Hepatocyte (in vitro differentiated cells): ENCODE measurements around the gene APLN. TPM values are rescaled to one million over a fixed set of nuclear protein-coding genes. Genes with fewer than 3 reads are reported as not detected.

ENCODE experiments used
- DNase-seq: peaks from one replicate; pipeline ENCODE4 v3.0.0-alpha.2; 2016; ENCODE audit warnings: low spot score
- H2AFZ ChIP-seq: fragments of 200-600 bp; sonication (generic); 2 replicates; pipeline ENCODE4 v1.6.0; 2016; ENCODE audit warnings: antibody characterized with exemption, mild to moderate bottlenecking
- H3K27ac ChIP-seq: fragments of 200-600 bp; sonication (generic); 2 replicates; pipeline ENCODE4 v1.5.1; 2016; ENCODE audit warnings: mild to moderate bottlenecking
- H3K27me3 ChIP-seq: fragments of 200-600 bp; sonication (generic); 2 replicates; pipeline ENCODE4 v1.6.1; 2016
- H3K36me3 ChIP-seq: fragments of 200-600 bp; sonication (generic); replicated peaks from 2 replicates; pipeline ENCODE4 v1.5.1; 2016; ENCODE audit warnings: low read depth; ENCODE audit not compliant: insufficient read depth
- H3K4me1 ChIP-seq: fragments of 200-600 bp; sonication (generic); 2 replicates; pipeline ENCODE4 v1.5.1; 2016; ENCODE audit warnings: mild to moderate bottlenecking, moderate library complexity; ENCODE audit not compliant: insufficient read depth
- H3K4me2 ChIP-seq: fragments of 200-600 bp; sonication (generic); 2 replicates; pipeline ENCODE4 v1.6.0; 2016
- H3K4me3 ChIP-seq: fragments of 200-600 bp; sonication (generic); 2 replicates; pipeline ENCODE4 v1.5.1; 2016; ENCODE audit warnings: mild to moderate bottlenecking
- H3K79me2 ChIP-seq: fragments of 200-600 bp; sonication (generic); 2 replicates; pipeline ENCODE4 v1.6.0; 2017; ENCODE audit warnings: mild to moderate bottlenecking
- H3K9me2 ChIP-seq: fragments of 200-600 bp; sonication (generic); replicated peaks from 2 replicates; pipeline ENCODE4 v1.6.0; 2017; ENCODE audit warnings: mild to moderate bottlenecking; ENCODE audit not compliant: insufficient read depth
- H3K9me3 ChIP-seq: fragments of 200-600 bp; sonication (generic); 2 replicates; pipeline ENCODE4 v1.5.1; 2016; ENCODE audit warnings: low read depth, mild to moderate bottlenecking
- H4K20me1 ChIP-seq: fragments of 200-600 bp; sonication (generic); 2 replicates; pipeline ENCODE4 v1.6.0; 2016; ENCODE audit warnings: mild to moderate bottlenecking; ENCODE audit not compliant: insufficient read depth, poor library complexity, severe bottlenecking
- CTCF ChIP-seq: fragments of 200-600 bp; sonication (generic); IDR thresholded peaks from 2 replicates; pipeline ENCODE4 v1.5.1; 2016; ENCODE audit warnings: antibody characterized with exemption, mild to moderate bottlenecking; ENCODE audit not compliant: poor library complexity
- EZH2 ChIP-seq: fragments of 200-600 bp; sonication (generic); IDR thresholded peaks from 2 replicates; pipeline ENCODE4 v1.6.1; 2016; ENCODE audit warnings: antibody characterized with exemption, mild to moderate bottlenecking, borderline replicate concordance
- EZH2phosphoT487 ChIP-seq: fragments of 200-600 bp; sonication (generic); IDR thresholded peaks from one replicate; pipeline ENCODE4 v1.6.1; 2018; ENCODE audit warnings: antibody characterized with exemption, mild to moderate bottlenecking, low read depth, moderate library complexity; ENCODE audit not compliant: unreplicated experiment, severe bottlenecking
- WGBS: methylation state at CpG from one replicate; pipeline ENCODE4 v1.1.6; 2016; ENCODE audit warnings: low lambda C conversion rate; ENCODE audit errors: missing lambda C conversion rate; 5-methylcytosine and 5-hydroxymethylcytosine counted together
- polyA plus RNA-seq: library from polyadenylated mRNA; unstranded; fragments of >200 nt; fragmentation: Nextera tagmentation; extraction: Ambion mirVana; gene quantifications from 2 replicates; pipeline ENCODE4 v1.2.1, GENCODE V29; 2016
- total RNA-seq: library from RNA; depleted of rRNA; stranded (reverse); fragments of >200 nt; gene quantifications from 2 replicates; pipeline ENCODE4 v1.2.3, GENCODE V29; 2014

Gene APLN
- total and polyA plus RNA-seq, 2 experiments from 2014 or later = 0.30 TPM

GRCh38 chrX:129626026-129626425 is 28.7 kb downstream of the APLN start:
- H3K9me2 ChIP-seq = no peaks in the 10 kb centered on the region
- H3K4me2 ChIP-seq = no peak overlapping the region
- H3K79me2 ChIP-seq = no peaks in the 10 kb centered on the region
- no peaks in the 10 kb centered on the region for H3K4me1 ChIP-seq
- 66% methylated on average over 3 of the region's 3 CpGs for WGBS
- H3K4me3 ChIP-seq = no peak overlapping the region
- no peak for TF ChIP-seq EZH2
- DNase-seq = no peak
- H3K36me3 ChIP-seq = no peaks in the 10 kb centered on the region
- no peaks in the 10 kb centered on the region for H3K27me3 ChIP-seq
- no peaks in the 10 kb centered on the region for H4K20me1 ChIP-seq
- no peaks in the 10 kb centered on the region for H3K9me3 ChIP-seq
- no peak overlapping the region for H2AFZ ChIP-seq
- H3K27ac ChIP-seq = no peak overlapping the region

DNA sequence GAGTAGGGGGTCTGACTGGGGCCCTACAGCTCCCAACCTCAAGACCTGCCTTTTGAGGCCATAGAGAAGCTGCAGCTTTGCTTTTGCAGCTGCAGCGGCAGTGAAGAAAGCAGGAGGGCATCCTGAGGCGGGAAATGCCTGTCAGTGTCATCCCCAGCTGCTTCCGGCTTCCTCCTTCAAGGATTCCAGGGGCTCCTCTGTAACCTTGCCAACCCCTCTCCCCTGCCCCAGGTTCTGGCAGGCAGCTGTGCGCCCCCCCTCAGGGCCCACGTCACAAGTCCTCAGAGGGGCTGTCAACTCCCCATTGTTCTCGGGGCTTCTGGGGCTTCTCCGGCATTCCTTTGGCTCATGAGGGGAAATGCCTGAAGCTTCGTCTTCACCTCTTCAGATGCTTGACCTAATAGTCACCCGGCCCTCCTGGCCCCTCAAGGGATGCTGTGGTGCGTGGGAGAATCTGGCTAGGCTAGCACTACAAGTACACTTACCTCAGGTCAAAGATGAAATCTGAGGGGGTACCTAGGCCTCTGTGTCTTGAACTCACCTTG is 31.9 kb downstream of the APLN start:
- 75% methylated on average over 10 of the region's 10 CpGs for WGBS
- DNase-seq = peak; percentile 17
- no peaks in the 10 kb centered on the region for H3K79me2 ChIP-seq

DNA sequence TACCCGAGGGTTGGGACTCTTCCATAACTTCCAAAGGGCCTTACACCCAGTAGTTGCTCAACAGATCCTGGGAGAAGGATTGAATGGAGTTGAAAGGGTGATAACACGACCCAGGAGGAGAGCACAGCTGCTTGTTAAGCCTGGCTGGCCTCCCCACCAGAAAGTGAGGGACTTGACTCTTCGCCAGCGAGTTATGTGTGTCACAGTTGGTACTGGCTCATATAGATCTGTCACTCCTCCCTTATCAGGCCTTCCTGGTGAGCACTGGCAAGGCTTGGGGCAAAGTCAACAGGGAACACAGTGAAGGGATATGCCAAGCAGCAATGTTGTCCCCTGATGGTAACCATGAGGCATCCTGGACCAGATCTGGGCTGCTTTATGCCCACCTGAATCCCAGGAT is 35.8 kb downstream of the APLN start:
- Histone ChIP-seq H3K4me2 (no peak overlapping the region), H3K9me3 (no peaks in the 10 kb centered on the region), H4K20me1 (no peaks in the 10 kb centered on the region), H3K4me1 (no peaks in the 10 kb centered on the region), H2AFZ (no peak overlapping the region), H3K27me3 (no peaks in the 10 kb centered on the region), H3K79me2 (no peaks in the 10 kb centered on the region), H3K27ac (no peak overlapping the region), H3K4me3 (no peak overlapping the region), H3K36me3 (no peaks in the 10 kb centered on the region), H3K9me2 (no peaks in the 10 kb centered on the region)
- WGBS = 63% methylated on average over 4 of the region's 4 CpGs
- no peak for DNase-seq
- no peak for TF ChIP-seq CTCF
- no peak for TF ChIP-seq EZH2
- TF ChIP-seq EZH2phosphoT487 = no peak

More for the DNA sequence above, 31.9 kb downstream of the APLN start:
- H3K9me3 ChIP-seq = no peaks in the 10 kb centered on the region
- no peak overlapping the region for H3K4me3 ChIP-seq
- H3K36me3 ChIP-seq = no peaks in the 10 kb centered on the region
- no peak overlapping the region for H3K27ac ChIP-seq
- no peaks in the 10 kb centered on the region for H3K27me3 ChIP-seq
- H3K9me2 ChIP-seq = no peaks in the 10 kb centered on the region
- TF ChIP-seq EZH2phosphoT487 (no peak), CTCF (no peak), EZH2 (no peak)
- H2AFZ ChIP-seq = no peak overlapping the region
- no peaks in the 10 kb centered on the region for H4K20me1 ChIP-seq
- no peaks in the 10 kb centered on the region for H3K4me1 ChIP-seq
- H3K4me2 ChIP-seq = no peak overlapping the region

GRCh38 chrX:129617420-129617819 is 37.3 kb downstream of the APLN start:
- Histone ChIP-seq H3K27me3 (no peaks in the 10 kb centered on the region), H3K4me1 (no peaks in the 10 kb centered on the region), H3K4me2 (no peak overlapping the region), H4K20me1 (no peaks in the 10 kb centered on the region), H3K4me3 (no peak overlapping the region), H3K79me2 (no peaks in the 10 kb centered on the region), H2AFZ (no peak overlapping the region), H3K9me2 (no peaks in the 10 kb centered on the region), H3K36me3 (no peaks in the 10 kb centered on the region), H3K27ac (no peak overlapping the region), H3K9me3 (no peaks in the 10 kb centered on the region)
- no peak for TF ChIP-seq EZH2phosphoT487
- TF ChIP-seq CTCF = no peak
- no peak for TF ChIP-seq EZH2
- DNase-seq = no peak
- WGBS = 68% methylated on average over 6 of the region's 6 CpGs
